ENCODE data around the gene VPS51. TPM values are rescaled to one million over a fixed set of nuclear protein-coding genes. Genes with fewer than 3 reads are reported as not detected.

Gene VPS51
- total and polyA plus RNA-seq, 9 of the 15 experiments (the other 6 are each of a cell fraction or from before 2014, with no cell fraction given), result 1.8 to 143 (median 46.8) TPM

DNA sequence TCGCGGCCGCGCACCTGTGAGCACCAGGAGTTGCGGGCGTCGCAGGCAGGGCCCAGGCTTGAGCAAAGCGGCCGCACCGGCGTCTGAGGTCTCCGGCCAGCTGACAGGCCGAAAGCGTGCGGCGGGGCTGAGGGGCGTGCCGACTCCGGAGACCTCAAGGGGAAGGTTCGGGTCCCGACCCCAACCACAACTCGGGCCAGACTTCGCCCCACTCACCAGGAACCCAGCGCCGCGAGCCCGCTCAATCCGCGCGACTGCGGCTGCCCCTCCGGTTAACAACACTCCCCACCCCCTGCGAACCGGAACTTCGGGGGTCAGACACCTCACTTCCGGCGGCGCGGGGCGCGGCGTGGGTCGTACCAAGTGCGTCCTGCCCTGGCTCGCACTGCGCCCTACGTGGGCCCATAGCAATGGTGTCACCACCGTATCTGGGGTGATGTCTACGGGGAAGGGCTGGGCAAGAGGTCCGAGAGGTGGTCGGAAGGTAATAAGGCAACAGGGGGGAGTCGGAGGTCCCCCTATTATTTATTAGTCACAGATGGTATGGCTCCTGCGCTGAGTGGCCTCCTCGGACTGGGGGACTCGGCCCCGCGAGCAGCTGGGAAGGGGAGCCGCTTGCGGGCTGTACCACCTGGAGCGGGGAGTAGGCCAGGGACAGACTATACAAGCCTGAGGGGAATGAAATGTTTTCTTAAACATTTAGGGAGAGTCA is 38.4 kb downstream of the VPS51 start, which contains the start of gene SYVN1 (continued):
- TF ChIP-seq, protein P1, sequence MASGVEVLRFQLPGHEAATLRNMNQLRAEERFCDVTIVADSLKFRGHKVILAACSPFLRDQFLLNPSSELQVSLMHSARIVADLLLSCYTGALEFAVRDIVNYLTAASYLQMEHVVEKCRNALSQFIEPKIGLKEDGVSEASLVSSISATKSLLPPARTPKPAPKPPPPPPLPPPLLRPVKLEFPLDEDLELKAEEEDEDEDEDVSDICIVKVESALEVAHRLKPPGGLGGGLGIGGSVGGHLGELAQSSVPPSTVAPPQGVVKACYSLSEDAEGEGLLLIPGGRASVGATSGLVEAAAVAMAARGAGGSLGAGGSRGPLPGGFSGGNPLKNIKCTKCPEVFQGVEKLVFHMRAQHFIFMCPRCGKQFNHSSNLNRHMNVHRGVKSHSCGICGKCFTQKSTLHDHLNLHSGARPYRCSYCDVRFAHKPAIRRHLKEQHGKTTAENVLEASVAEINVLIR (CRISPR knock-in tag; IDR thresholded peaks at IDR 0.05), result peak; percentile 78
- TF ChIP-seq, protein P2, sequence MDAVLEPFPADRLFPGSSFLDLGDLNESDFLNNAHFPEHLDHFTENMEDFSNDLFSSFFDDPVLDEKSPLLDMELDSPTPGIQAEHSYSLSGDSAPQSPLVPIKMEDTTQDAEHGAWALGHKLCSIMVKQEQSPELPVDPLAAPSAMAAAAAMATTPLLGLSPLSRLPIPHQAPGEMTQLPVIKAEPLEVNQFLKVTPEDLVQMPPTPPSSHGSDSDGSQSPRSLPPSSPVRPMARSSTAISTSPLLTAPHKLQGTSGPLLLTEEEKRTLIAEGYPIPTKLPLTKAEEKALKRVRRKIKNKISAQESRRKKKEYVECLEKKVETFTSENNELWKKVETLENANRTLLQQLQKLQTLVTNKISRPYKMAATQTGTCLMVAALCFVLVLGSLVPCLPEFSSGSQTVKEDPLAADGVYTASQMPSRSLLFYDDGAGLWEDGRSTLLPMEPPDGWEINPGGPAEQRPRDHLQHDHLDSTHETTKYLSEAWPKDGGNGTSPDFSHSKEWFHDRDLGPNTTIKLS (IDR thresholded peaks at IDR 0.05; ENCODE audit: borderline replicate concordance, low read depth), result peak; percentile 98
- TF ChIP-seq, protein P3, sequence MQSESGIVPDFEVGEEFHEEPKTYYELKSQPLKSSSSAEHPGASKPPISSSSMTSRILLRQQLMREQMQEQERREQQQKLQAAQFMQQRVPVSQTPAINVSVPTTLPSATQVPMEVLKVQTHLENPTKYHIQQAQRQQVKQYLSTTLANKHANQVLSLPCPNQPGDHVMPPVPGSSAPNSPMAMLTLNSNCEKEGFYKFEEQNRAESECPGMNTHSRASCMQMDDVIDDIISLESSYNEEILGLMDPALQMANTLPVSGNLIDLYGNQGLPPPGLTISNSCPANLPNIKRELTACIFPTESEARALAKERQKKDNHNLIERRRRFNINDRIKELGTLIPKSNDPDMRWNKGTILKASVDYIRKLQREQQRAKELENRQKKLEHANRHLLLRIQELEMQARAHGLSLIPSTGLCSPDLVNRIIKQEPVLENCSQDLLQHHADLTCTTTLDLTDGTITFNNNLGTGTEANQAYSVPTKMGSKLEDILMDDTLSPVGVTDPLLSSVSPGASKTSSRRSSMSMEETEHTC (IDR thresholded peaks at IDR 0.05), result no peak
- TF ChIP-seq RB1 (IDR thresholded peaks at IDR 0.05; ENCODE audit: low read depth) (peak; percentile 67), HNRNPUL1 (IDR thresholded peaks at IDR 0.05; ENCODE audit: low read length) (no peak), KAT7 (CRISPR knock-in tag; IDR thresholded peaks at IDR 0.05; ENCODE audit: borderline replicate concordance) (peak; percentile 96; the same call in 1 of the 2 replicates), SP1 (CRISPR knock-in tag; IDR thresholded peaks at IDR 0.05) (peak; percentile 89), KLF13 (tag; IDR thresholded peaks at IDR 0.05; ENCODE audit: borderline replicate concordance, low read depth) (peak; percentile 44; the same call in 1 of the 2 replicates), NONO (IDR thresholded peaks at IDR 0.05; ENCODE audit: low read depth in 2 of 2, low read length in 1 of 2) (peak; percentile 30 to 99; a peak in 3 of 4 replicates), TAF9B (IDR thresholded peaks at IDR 0.05; ENCODE audit: partially characterized antibody) (peak; percentile 82), TOE1 (IDR thresholded peaks at IDR 0.05; ENCODE audit: borderline replicate concordance) (peak; percentile 85; the same call in 1 of the 2 replicates), TOE1 (CRISPR knock-in tag; IDR thresholded peaks at IDR 0.05; ENCODE audit: borderline replicate concordance, low read depth) (no peak), HCFC1 (IDR thresholded peaks at IDR 0.05; ENCODE audit: low read depth, low read length) (peak; percentile 64), NFIC (IDR thresholded peaks at IDR 0.05) (peak; percentile 58), POLR2B (IDR thresholded peaks at IDR 0.05; ENCODE audit: low read depth, partially characterized antibody) (peak; percentile 90), SRF (CRISPR knock-in tag; IDR thresholded peaks at IDR 0.05) (no peak), MBD2 (IDR thresholded peaks at IDR 0.05; ENCODE audit: borderline replicate concordance, low read depth) (peak; percentile 93), KDM2B (CRISPR knock-in tag; IDR thresholded peaks at IDR 0.05) (0 out of 2 replicates have a peak, but pooled peaks have one; percentile 35), CREB1 (IDR thresholded peaks at IDR 0.05) (peak; percentile 76), CREB1 (CRISPR knock-in tag; IDR thresholded peaks at IDR 0.05) (peak; percentile 89)
- TF ChIP-seq, protein P4, sequence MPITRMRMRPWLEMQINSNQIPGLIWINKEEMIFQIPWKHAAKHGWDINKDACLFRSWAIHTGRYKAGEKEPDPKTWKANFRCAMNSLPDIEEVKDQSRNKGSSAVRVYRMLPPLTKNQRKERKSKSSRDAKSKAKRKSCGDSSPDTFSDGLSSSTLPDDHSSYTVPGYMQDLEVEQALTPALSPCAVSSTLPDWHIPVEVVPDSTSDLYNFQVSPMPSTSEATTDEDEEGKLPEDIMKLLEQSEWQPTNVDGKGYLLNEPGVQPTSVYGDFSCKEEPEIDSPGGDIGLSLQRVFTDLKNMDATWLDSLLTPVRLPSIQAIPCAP (CRISPR knock-in tag; IDR thresholded peaks at IDR 0.05; ENCODE audit: borderline replicate concordance), result 0 out of 2 replicates have a peak, but pooled peaks have one; percentile 54
- TF ChIP-seq, protein P5, sequence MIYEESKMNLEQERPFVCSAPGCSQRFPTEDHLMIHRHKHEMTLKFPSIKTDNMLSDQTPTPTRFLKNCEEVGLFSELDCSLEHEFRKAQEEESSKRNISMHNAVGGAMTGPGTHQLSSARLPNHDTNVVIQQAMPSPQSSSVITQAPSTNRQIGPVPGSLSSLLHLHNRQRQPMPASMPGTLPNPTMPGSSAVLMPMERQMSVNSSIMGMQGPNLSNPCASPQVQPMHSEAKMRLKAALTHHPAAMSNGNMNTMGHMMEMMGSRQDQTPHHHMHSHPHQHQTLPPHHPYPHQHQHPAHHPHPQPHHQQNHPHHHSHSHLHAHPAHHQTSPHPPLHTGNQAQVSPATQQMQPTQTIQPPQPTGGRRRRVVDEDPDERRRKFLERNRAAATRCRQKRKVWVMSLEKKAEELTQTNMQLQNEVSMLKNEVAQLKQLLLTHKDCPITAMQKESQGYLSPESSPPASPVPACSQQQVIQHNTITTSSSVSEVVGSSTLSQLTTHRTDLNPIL (CRISPR knock-in tag; IDR thresholded peaks at IDR 0.05), result no peak

All from K562 (cell line).